ENCODE results near the gene U2SURP. TPM values are rescaled to one million over a fixed set of nuclear protein-coding genes. Genes with fewer than 3 reads are reported as not detected.

Gene U2SURP
- total RNA-seq, 1 donor from 2014 or later: 232 TPM

DNA sequence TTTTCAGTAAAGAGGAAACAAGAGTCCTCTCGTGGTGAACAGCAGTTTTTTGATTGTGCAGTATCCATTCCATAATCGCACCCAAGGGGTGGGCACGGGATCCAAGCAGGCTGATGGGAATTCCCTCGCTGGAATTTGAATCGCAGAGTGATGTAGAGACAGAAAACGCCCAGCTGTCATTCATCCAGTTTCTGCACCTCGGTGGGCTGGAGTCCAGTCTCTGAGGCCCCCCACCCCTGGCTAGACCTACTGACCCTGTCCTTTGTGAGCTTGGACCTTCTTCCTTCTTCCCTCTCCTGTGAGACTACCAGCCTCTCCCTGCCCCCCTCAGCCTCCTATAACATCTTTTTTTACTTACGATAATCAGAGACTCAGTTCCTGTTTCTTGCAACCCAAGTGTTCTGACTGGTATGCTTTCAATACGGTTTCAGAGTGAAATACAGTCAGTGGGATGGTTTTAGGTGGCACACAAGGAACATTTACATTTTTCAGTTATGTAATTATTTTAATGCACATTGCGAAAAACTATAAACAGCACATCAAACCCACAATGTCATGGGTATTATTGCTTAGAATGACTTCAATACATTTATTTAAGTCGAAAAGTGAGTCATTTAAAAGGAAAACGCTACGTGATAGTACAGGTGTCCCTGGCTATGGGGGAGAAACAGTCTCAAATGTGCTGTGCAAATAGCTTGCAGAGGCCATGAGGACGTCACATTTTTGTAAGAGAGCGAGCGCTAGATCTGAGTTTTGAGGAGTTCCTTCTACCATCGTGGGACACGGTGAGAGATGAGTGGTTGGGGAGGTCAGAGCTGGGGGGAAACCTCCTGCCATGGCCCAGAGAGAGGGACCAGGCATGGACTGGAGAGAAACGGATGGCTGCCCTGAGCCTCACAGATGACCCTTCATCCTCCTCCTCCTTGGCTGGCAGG, 80.7 kb downstream of the U2SURP start:
- H3K4me3 Mint-ChIP-seq: no peak overlapping the region
- TF ChIP-seq EZH2 (IDR thresholded peaks at IDR 0.05) (no peak), CTCF (IDR thresholded peaks at IDR 0.05) (no peak), EZH2phosphoT487 (IDR thresholded peaks at IDR 0.05) (no peak)
- H4K20me1 ChIP-seq (ENCODE audit: low read depth): no peaks in the 10 kb centered on the region
- peaks cover 8% of the 10 kb centered on the region for H3K36me3 Mint-ChIP-seq
- no peak overlapping the region for H3K9ac ChIP-seq
- H3K27ac Mint-ChIP-seq: no peak overlapping the region
- no peaks in the 10 kb centered on the region for H3K36me3 ChIP-seq
- no peak for DNase-seq (ENCODE audit: low spot score)
- peaks cover 12% of the 10 kb centered on the region for H3K9me3 Mint-ChIP-seq
- no peak overlapping the region for H2AFZ ChIP-seq (replicated peaks)
- H3K4me1 Mint-ChIP-seq: peaks cover 10% of the 10 kb centered on the region
- no peak overlapping the region for H3K4me3 ChIP-seq
- H3K27ac ChIP-seq: no peak overlapping the region
- H3K4me2 ChIP-seq: no peak overlapping the region
- no peaks in the 10 kb centered on the region for H3F3A ChIP-seq (ENCODE audit: low read depth)
- no peaks in the 10 kb centered on the region for H3K27me3 ChIP-seq
- no peaks in the 10 kb centered on the region for H3K4me1 ChIP-seq
- H3K9me3 ChIP-seq (ENCODE audit: low read depth): no peaks in the 10 kb centered on the region
- peaks cover 11% of the 10 kb centered on the region for H3K27me3 Mint-ChIP-seq (ENCODE audit: insufficient read depth, low read depth)
- H3K79me2 ChIP-seq (ENCODE audit: low read depth): no peaks in the 10 kb centered on the region

DNA sequence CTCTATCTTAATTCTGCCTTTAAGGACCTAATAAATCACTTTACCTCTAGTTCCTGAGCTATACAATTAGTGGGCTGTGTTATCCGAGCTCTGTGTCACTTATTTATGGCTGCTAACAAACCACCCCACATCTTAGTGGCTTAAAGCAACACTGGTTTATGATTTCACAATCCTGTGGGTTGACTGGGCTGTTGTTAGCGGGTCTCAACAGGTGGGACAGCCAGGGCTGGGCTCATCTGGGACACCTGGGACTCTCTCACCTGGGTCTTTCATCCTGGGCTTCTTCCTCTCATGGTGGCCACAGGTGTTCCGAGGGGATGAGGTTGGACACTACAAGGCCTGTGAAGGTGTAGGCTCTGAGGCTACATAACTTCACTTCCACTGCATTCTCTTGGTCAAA, 82.4 kb downstream of the U2SURP start:
- Histone ChIP-seq H3K27ac (no peak overlapping the region), H3F3A (ENCODE audit: low read depth) (no peaks in the 10 kb centered on the region), H3K4me3 (no peak overlapping the region), H3K79me2 (ENCODE audit: low read depth) (no peaks in the 10 kb centered on the region), H3K9ac (no peak overlapping the region), H3K27me3 (no peaks in the 10 kb centered on the region), H3K4me1 (no peaks in the 10 kb centered on the region), H3K36me3 (no peaks in the 10 kb centered on the region), H3K4me2 (no peak overlapping the region), H3K9me3 (ENCODE audit: low read depth) (no peaks in the 10 kb centered on the region), H2AFZ (replicated peaks) (no peak overlapping the region), H4K20me1 (ENCODE audit: low read depth) (no peaks in the 10 kb centered on the region)
- no peak overlapping the region for H3K4me3 Mint-ChIP-seq
- H3K27me3 Mint-ChIP-seq (ENCODE audit: insufficient read depth, low read depth): peaks cover 11% of the 10 kb centered on the region
- no peak overlapping the region for H3K27ac Mint-ChIP-seq
- H3K9me3 Mint-ChIP-seq: peaks cover 23% of the 10 kb centered on the region
- TF ChIP-seq EZH2phosphoT487 (IDR thresholded peaks at IDR 0.05) (no peak), EZH2 (IDR thresholded peaks at IDR 0.05) (no peak), CTCF (IDR thresholded peaks at IDR 0.05) (no peak)
- no peak for DNase-seq (ENCODE audit: low spot score)
- H3K36me3 Mint-ChIP-seq: peaks cover 8% of the 10 kb centered on the region
- H3K4me1 Mint-ChIP-seq: peaks cover 10% of the 10 kb centered on the region

- no peaks in the 10 kb centered on the region for H3K4me1 ChIP-seq
- no peak for DNase-seq (ENCODE audit: low spot score)
- no peaks in the 10 kb centered on the region for H3K9me3 ChIP-seq (ENCODE audit: low read depth)
- H3K27ac Mint-ChIP-seq: peak overlapping the region; percentile 26
- peaks cover 8% of the 10 kb centered on the region for H3K36me3 Mint-ChIP-seq
- H3K27ac ChIP-seq: no peak overlapping the region
- H3K4me3 ChIP-seq: no peak overlapping the region
- H3K36me3 ChIP-seq: no peaks in the 10 kb centered on the region
- H3K27me3 ChIP-seq: no peaks in the 10 kb centered on the region
- peaks cover 10% of the 10 kb centered on the region for H3K4me1 Mint-ChIP-seq
- no peak overlapping the region for H3K4me2 ChIP-seq
- H3K27me3 Mint-ChIP-seq (ENCODE audit: insufficient read depth, low read depth): peaks cover 11% of the 10 kb centered on the region
- H3F3A ChIP-seq (ENCODE audit: low read depth): no peaks in the 10 kb centered on the region
- H3K79me2 ChIP-seq (ENCODE audit: low read depth): no peaks in the 10 kb centered on the region
- H3K9ac ChIP-seq: no peak overlapping the region
- H3K9me3 Mint-ChIP-seq: peaks cover 23% of the 10 kb centered on the region
- no peak for TF ChIP-seq CTCF (IDR thresholded peaks at IDR 0.05)
- no peaks in the 10 kb centered on the region for H4K20me1 ChIP-seq (ENCODE audit: low read depth)
- no peak overlapping the region for H2AFZ ChIP-seq (replicated peaks)
- H3K4me3 Mint-ChIP-seq: peak overlapping the region; percentile 46
These were observed 83.7 kb downstream of the U2SURP start for GRCh38 chr3:143084856-143085731.
